ENCODE results near the gene SMC6. TPM values are rescaled to one million over a fixed set of nuclear protein-coding genes. Genes with fewer than 3 reads are reported as not detected.

SMC6 gene
- polyA plus RNA-seq, 3 donors = 3.8 to 6.1 (median 5.1) TPM

DNA sequence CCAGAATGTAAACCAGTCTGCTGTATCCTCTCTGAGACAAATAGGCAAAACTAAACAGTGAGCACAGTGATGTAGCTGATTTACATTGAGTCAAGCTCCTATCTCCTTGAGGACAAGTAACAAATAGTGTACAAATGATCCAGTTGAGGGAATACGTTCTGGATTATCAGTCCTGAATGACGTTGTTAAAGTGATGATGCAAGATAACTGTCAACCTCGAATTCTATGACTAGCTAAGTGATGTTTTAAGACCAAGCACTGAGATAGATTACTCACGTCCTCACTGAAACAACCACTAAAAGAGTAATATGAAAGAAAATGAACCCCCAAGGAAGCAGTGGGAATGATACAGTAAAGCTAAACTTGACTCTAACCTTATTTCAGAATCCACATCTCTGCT lies 46.8 kb downstream of the SMC6 start:
- intact Hi-C loops (cut with micrococcal nuclease) = no loop called here
- H3K27me3 ChIP-seq (ENCODE audit: control insufficient read depth in 2 of 2, insufficient read depth in 2 of 2, low read length in 2 of 2) = no peaks in the 10 kb centered on the region
- no peaks in the 10 kb centered on the region for H4K20me1 ChIP-seq (ENCODE audit: insufficient read depth, low read length)
- H3K4me3 ChIP-seq (replicated peaks in 1 of 3; ENCODE audit: low read depth in 2 of 3, low read length in 3 of 3) = no peak overlapping the region
- H3K9ac ChIP-seq (ENCODE audit: insufficient read depth, low read length, poor library complexity, severe bottlenecking) = no peak overlapping the region
- no peaks in the 10 kb centered on the region for H3K9me3 Mint-ChIP-seq
- H3K36me3 ChIP-seq (replicated peaks in 1 of 2; ENCODE audit: control insufficient read depth in 1 of 2, insufficient read depth in 2 of 2, low read length in 2 of 2) = peaks cover 48 to 73% of the 10 kb centered on the region in 2 donors
- H3K79me2 ChIP-seq (ENCODE audit: insufficient read depth, low read length) = no peaks in the 10 kb centered on the region
- no peaks in the 10 kb centered on the region for H3K27me3 Mint-ChIP-seq (ENCODE audit: low read depth in 3 of 3)
- no peak overlapping the region for H3K27ac Mint-ChIP-seq
- H3K4me3 Mint-ChIP-seq = no peak overlapping the region
- peaks cover 43 to 51% of the 10 kb centered on the region in 2 donors for H3K36me3 Mint-ChIP-seq
- no peaks in the 10 kb centered on the region for H3K4me1 ChIP-seq (ENCODE audit: control insufficient read depth in 1 of 2, insufficient read depth in 2 of 2, low read length in 2 of 2)
- no peak overlapping the region for H2AFZ ChIP-seq (ENCODE audit: insufficient read depth, low read depth, low read length, poor library complexity, severe bottlenecking)
- WGBS (ENCODE audit: insufficient coverage) = 92% methylated on average over 2 of the region's 4 CpGs
- TF ChIP-seq, protein P1, sequence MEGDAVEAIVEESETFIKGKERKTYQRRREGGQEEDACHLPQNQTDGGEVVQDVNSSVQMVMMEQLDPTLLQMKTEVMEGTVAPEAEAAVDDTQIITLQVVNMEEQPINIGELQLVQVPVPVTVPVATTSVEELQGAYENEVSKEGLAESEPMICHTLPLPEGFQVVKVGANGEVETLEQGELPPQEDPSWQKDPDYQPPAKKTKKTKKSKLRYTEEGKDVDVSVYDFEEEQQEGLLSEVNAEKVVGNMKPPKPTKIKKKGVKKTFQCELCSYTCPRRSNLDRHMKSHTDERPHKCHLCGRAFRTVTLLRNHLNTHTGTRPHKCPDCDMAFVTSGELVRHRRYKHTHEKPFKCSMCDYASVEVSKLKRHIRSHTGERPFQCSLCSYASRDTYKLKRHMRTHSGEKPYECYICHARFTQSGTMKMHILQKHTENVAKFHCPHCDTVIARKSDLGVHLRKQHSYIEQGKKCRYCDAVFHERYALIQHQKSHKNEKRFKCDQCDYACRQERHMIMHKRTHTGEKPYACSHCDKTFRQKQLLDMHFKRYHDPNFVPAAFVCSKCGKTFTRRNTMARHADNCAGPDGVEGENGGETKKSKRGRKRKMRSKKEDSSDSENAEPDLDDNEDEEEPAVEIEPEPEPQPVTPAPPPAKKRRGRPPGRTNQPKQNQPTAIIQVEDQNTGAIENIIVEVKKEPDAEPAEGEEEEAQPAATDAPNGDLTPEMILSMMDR (IDR thresholded peaks at IDR 0.05) = no peak
- no peaks in the 10 kb centered on the region for H3K9me3 ChIP-seq (replicated peaks in 1 of 2; ENCODE audit: control insufficient read depth in 1 of 2, insufficient read depth in 1 of 2, low read length in 2 of 2)
- no peaks in the 10 kb centered on the region for H3K4me1 Mint-ChIP-seq
- DNase-seq = no peak
- no peak overlapping the region for H3K4me2 ChIP-seq (replicated peaks; ENCODE audit: extremely low read depth, low read length, poor library complexity, severe bottlenecking)
- no peak overlapping the region for H3K27ac ChIP-seq (ENCODE audit: low read depth in 1 of 2, low read length in 2 of 2)

DNA sequence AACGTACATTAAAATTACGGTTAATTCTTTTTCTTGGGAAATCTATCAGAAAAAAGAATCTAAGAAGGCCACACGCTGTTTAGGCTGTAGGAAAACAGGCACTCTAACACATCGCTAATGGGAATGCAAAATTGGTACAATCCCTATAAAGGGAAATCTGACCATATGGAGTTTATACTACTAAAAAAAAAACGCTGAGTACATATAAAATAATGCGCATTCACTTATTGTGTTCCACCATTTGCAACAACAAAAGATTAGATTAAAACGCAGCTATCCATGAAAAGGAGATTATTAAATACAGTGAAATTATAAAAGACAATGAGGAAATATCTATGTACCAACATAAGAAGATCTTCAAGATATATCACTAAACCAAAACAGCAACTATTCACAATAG lies 62.8 kb downstream of the SMC6 start:
- TF ChIP-seq, protein P1 (IDR thresholded peaks at IDR 0.05) = no peak
- H3K9me3 ChIP-seq (replicated peaks in 1 of 2; ENCODE audit: control insufficient read depth in 1 of 2, insufficient read depth in 1 of 2, low read length in 2 of 2) = no peaks in the 10 kb centered on the region
- Mint-ChIP-seq H3K4me3 (no peak overlapping the region), H3K27me3 (ENCODE audit: low read depth in 3 of 3) (no peaks in the 10 kb centered on the region), H3K4me1 (no peaks in the 10 kb centered on the region), H3K9me3 (peaks cover 0 to 2% (median 0%) of the 10 kb centered on the region in 7 donors), H3K27ac (no peak overlapping the region), H3K36me3 (peaks cover 49 to 64% of the 10 kb centered on the region in 2 donors)
- no peaks in the 10 kb centered on the region for H3K4me1 ChIP-seq (ENCODE audit: control insufficient read depth in 1 of 2, insufficient read depth in 2 of 2, low read length in 2 of 2)
- H3K79me2 ChIP-seq (ENCODE audit: insufficient read depth, low read length) = no peaks in the 10 kb centered on the region
- H4K20me1 ChIP-seq (ENCODE audit: insufficient read depth, low read length) = no peaks in the 10 kb centered on the region
- peaks cover 42 to 80% of the 10 kb centered on the region in 2 donors for H3K36me3 ChIP-seq (replicated peaks in 1 of 2; ENCODE audit: control insufficient read depth in 1 of 2, insufficient read depth in 2 of 2, low read length in 2 of 2)
- no CpG with 5 or more reads among the region's 7 CpGs for WGBS (ENCODE audit: insufficient coverage)
- no peak overlapping the region for H3K9ac ChIP-seq (ENCODE audit: insufficient read depth, low read length, poor library complexity, severe bottlenecking)
- DNase-seq = no peak
- no peak overlapping the region for H3K27ac ChIP-seq (ENCODE audit: low read depth in 1 of 2, low read length in 2 of 2)
- intact Hi-C loops (cut with micrococcal nuclease) = no loop called here
- no peak overlapping the region for H3K4me2 ChIP-seq (replicated peaks; ENCODE audit: extremely low read depth, low read length, poor library complexity, severe bottlenecking)
- H2AFZ ChIP-seq (ENCODE audit: insufficient read depth, low read depth, low read length, poor library complexity, severe bottlenecking) = no peak overlapping the region
- no peaks in the 10 kb centered on the region for H3K27me3 ChIP-seq (ENCODE audit: control insufficient read depth in 2 of 2, insufficient read depth in 2 of 2, low read length in 2 of 2)
- H3K4me3 ChIP-seq (replicated peaks in 1 of 3; ENCODE audit: low read depth in 2 of 3, low read length in 3 of 3) = no peak overlapping the region

Measured in CD14-positive monocyte (primary cell).